ENCODE data around the gene FGFR3. TPM values are rescaled to one million over a fixed set of nuclear protein-coding genes. Genes with fewer than 3 reads are reported as not detected.

The FGFR3 gene
- polyA plus RNA-seq, 1 of the 3 experiments (the other 2 are of a cell fraction) = 1.1 TPM

DNA sequence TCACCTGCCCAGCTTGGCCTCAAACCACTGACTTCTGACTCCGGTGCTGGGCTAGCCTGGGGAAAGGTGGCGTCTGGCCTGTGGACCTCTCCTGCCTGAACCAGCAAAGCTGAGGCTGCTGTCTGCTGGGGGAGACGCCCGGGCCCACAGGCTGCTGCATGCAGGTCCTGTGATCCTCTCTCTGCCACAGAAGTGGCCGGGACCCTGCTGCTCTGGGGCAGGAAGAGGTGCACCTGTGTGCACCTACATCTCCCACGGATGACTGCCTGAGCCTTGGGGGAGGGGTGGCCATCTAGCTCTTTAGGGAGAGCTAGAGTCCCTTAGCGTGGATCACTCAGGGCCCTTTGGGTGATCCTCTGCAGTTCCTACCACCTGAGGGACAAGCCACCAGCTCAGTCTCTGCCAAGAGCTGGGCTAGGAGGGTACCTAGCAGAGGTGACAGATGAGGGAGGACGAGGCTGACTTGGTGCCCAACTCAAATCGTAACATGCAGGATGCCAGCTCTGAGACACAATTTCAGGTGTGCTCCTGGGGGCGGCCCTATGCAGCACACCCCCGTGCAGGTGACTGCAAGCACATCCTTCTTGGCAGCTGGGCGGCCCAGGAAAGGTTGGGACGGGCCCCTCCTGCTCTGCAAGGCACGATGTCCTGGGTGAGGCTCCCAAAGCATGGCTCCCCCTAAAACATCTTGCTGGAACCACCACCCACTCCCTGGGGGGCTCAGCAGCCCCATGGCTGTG is 40.4 kb downstream of the FGFR3 start:
- ChIA-PET POLR2A (no interaction called here), CTCF (interaction anchor here (0.6 to 1.7 kb wide), 4 partner anchors 23 to 86 kb away, joined by 3 to 9 read pairs (median 4); no protein-coding TSS in a partner anchor)
- H3K4me3 ChIP-seq (ENCODE audit: low read depth in 2 of 2, low read length in 1 of 2) = no peak overlapping the region
- H3K4me2 ChIP-seq = no peak overlapping the region
- DNase-seq = no peak
- no peaks in the 10 kb centered on the region for H3K9me2 ChIP-seq
- H3K9ac ChIP-seq = no peak overlapping the region
- no peaks in the 10 kb centered on the region for H3K9me3 ChIP-seq
- no peaks in the 10 kb centered on the region for H3K27me3 ChIP-seq (ENCODE audit: insufficient read depth)
- H2AFZ ChIP-seq (ENCODE audit: low read depth) = no peak overlapping the region
- H3K4me1 ChIP-seq (ENCODE audit: control insufficient read depth in 1 of 2, insufficient read depth in 2 of 2, low read depth in 1 of 2, low read length in 1 of 2) = peaks cover 0 to 7% of the 10 kb centered on the region in 2 experiments; a peak in 1 of 4 replicates
- H3K79me2 ChIP-seq (ENCODE audit: insufficient read depth) = no peaks in the 10 kb centered on the region; the same call in 1 of the 2 replicates
- peaks cover 12% of the 10 kb centered on the region for H3F3A ChIP-seq (replicated peaks; ENCODE audit: insufficient read depth)
- peaks cover 2% of the 10 kb centered on the region; the same call in 1 of the 2 replicates for H4K20me1 ChIP-seq (ENCODE audit: insufficient read depth)
- 91% methylated on average over 4 of the region's 14 CpGs for WGBS (ENCODE audit: low lambda C conversion rate)
- TF ChIP-seq, protein P1, sequence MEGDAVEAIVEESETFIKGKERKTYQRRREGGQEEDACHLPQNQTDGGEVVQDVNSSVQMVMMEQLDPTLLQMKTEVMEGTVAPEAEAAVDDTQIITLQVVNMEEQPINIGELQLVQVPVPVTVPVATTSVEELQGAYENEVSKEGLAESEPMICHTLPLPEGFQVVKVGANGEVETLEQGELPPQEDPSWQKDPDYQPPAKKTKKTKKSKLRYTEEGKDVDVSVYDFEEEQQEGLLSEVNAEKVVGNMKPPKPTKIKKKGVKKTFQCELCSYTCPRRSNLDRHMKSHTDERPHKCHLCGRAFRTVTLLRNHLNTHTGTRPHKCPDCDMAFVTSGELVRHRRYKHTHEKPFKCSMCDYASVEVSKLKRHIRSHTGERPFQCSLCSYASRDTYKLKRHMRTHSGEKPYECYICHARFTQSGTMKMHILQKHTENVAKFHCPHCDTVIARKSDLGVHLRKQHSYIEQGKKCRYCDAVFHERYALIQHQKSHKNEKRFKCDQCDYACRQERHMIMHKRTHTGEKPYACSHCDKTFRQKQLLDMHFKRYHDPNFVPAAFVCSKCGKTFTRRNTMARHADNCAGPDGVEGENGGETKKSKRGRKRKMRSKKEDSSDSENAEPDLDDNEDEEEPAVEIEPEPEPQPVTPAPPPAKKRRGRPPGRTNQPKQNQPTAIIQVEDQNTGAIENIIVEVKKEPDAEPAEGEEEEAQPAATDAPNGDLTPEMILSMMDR (IDR thresholded peaks at IDR 0.05) = no peak
- TF ChIP-seq NRF1 (IDR thresholded peaks at IDR 0.05; ENCODE audit: low read depth, low read length) = no peak
- TF ChIP-seq, protein P2, sequence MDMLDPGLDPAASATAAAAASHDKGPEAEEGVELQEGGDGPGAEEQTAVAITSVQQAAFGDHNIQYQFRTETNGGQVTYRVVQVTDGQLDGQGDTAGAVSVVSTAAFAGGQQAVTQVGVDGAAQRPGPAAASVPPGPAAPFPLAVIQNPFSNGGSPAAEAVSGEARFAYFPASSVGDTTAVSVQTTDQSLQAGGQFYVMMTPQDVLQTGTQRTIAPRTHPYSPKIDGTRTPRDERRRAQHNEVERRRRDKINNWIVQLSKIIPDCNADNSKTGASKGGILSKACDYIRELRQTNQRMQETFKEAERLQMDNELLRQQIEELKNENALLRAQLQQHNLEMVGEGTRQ (IDR thresholded peaks at IDR 0.05; ENCODE audit: borderline replicate concordance, low read depth, low read length) = no peak
- TF ChIP-seq, protein P3, sequence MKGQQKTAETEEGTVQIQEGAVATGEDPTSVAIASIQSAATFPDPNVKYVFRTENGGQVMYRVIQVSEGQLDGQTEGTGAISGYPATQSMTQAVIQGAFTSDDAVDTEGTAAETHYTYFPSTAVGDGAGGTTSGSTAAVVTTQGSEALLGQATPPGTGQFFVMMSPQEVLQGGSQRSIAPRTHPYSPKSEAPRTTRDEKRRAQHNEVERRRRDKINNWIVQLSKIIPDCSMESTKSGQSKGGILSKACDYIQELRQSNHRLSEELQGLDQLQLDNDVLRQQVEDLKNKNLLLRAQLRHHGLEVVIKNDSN (IDR thresholded peaks at IDR 0.05; ENCODE audit: borderline replicate concordance, low read depth) = no peak
- no peak for TF ChIP-seq POLR2AphosphoS5 (IDR thresholded peaks at IDR 0.05; ENCODE audit: low read depth, low read length)
- TF ChIP-seq, protein P4, sequence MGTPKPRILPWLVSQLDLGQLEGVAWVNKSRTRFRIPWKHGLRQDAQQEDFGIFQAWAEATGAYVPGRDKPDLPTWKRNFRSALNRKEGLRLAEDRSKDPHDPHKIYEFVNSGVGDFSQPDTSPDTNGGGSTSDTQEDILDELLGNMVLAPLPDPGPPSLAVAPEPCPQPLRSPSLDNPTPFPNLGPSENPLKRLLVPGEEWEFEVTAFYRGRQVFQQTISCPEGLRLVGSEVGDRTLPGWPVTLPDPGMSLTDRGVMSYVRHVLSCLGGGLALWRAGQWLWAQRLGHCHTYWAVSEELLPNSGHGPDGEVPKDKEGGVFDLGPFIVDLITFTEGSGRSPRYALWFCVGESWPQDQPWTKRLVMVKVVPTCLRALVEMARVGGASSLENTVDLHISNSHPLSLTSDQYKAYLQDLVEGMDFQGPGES (IDR thresholded peaks at IDR 0.05; ENCODE audit: low read depth, low read length) = no peak
- TF ChIP-seq TEAD4 (IDR thresholded peaks at IDR 0.05; ENCODE audit: borderline replicate concordance, insufficient read depth) = no peak
- TF ChIP-seq, protein P5, sequence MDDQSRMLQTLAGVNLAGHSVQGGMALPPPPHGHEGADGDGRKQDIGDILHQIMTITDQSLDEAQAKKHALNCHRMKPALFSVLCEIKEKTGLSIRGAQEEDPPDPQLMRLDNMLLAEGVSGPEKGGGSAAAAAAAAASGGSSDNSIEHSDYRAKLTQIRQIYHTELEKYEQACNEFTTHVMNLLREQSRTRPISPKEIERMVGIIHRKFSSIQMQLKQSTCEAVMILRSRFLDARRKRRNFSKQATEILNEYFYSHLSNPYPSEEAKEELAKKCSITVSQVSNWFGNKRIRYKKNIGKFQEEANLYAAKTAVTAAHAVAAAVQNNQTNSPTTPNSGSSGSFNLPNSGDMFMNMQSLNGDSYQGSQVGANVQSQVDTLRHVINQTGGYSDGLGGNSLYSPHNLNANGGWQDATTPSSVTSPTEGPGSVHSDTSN (IDR thresholded peaks at IDR 0.05) = no peak
- TF ChIP-seq RCOR1 (IDR thresholded peaks at IDR 0.05; ENCODE audit: low read length) = no peak
- TF ChIP-seq TAF1 (IDR thresholded peaks at IDR 0.05; ENCODE audit: borderline replicate concordance, low read depth, low read length) = no peak
- no peak for TF ChIP-seq SIN3A (IDR thresholded peaks at IDR 0.05; ENCODE audit: borderline replicate concordance, low read depth, low read length)
- TF ChIP-seq RXRA (IDR thresholded peaks at IDR 0.05; ENCODE audit: borderline replicate concordance, low read depth) = no peak
- no peak for TF ChIP-seq MXI1 (IDR thresholded peaks at IDR 0.05; ENCODE audit: low read depth, low read length)
- no peak for TF ChIP-seq GABPA (IDR thresholded peaks at IDR 0.05; ENCODE audit: low read depth)
- TF ChIP-seq, protein P6, sequence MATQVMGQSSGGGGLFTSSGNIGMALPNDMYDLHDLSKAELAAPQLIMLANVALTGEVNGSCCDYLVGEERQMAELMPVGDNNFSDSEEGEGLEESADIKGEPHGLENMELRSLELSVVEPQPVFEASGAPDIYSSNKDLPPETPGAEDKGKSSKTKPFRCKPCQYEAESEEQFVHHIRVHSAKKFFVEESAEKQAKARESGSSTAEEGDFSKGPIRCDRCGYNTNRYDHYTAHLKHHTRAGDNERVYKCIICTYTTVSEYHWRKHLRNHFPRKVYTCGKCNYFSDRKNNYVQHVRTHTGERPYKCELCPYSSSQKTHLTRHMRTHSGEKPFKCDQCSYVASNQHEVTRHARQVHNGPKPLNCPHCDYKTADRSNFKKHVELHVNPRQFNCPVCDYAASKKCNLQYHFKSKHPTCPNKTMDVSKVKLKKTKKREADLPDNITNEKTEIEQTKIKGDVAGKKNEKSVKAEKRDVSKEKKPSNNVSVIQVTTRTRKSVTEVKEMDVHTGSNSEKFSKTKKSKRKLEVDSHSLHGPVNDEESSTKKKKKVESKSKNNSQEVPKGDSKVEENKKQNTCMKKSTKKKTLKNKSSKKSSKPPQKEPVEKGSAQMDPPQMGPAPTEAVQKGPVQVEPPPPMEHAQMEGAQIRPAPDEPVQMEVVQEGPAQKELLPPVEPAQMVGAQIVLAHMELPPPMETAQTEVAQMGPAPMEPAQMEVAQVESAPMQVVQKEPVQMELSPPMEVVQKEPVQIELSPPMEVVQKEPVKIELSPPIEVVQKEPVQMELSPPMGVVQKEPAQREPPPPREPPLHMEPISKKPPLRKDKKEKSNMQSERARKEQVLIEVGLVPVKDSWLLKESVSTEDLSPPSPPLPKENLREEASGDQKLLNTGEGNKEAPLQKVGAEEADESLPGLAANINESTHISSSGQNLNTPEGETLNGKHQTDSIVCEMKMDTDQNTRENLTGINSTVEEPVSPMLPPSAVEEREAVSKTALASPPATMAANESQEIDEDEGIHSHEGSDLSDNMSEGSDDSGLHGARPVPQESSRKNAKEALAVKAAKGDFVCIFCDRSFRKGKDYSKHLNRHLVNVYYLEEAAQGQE (IDR thresholded peaks at IDR 0.05; ENCODE audit: low read depth, low read length) = no peak
- no peak for TF ChIP-seq EZH2phosphoT487 (IDR thresholded peaks at IDR 0.05; ENCODE audit: borderline replicate concordance, low read depth)
- peaks cover 18 to 49% of the 10 kb centered on the region in 2 experiments for H3K36me3 ChIP-seq (replicated peaks in 1 of 2; ENCODE audit: control insufficient read depth in 1 of 2, insufficient read depth in 2 of 2, low read length in 1 of 2)
- no peak overlapping the region for H3K27ac ChIP-seq (ENCODE audit: low read depth in 2 of 2, low read length in 1 of 2)

Measured in SK-N-SH (cell line).